Osteoblast (primary cell): Measurements from ENCODE around the gene LCLAT1. TPM values are rescaled to one million over a fixed set of nuclear protein-coding genes. Genes with fewer than 3 reads are reported as not detected.
A peak's percentile ranks its signal among the peaks of the same experiment; 100 is the strongest.

ENCODE experiments used
- DNase-seq: peaks from one replicate; pipeline ENCODE4 v3.0.0; 2011; ENCODE audit warnings: low spot score, mixed read lengths; ENCODE audit not compliant: insufficient read length; ENCODE audit errors: missing footprints
- H2AFZ ChIP-seq: 2 replicates; pipeline ENCODE4 v1.6.0; 2011; ENCODE audit warnings: mild to moderate bottlenecking, low read length
- H3K27ac ChIP-seq: 2 replicates; pipeline ENCODE4 v1.5.1; 2011; ENCODE audit warnings: mild to moderate bottlenecking, low read depth, low read length, moderate library complexity
- H3K27me3 ChIP-seq: 2 replicates; pipeline ENCODE4 v1.6.0; 2012; ENCODE audit warnings: mild to moderate bottlenecking, control low read depth, inconsistent platforms, low read length, moderate library complexity; ENCODE audit not compliant: insufficient read depth
- H3K36me3 ChIP-seq: 2 replicates; pipeline ENCODE4 v1.5.1; 2011; ENCODE audit warnings: mild to moderate bottlenecking, low read length, control low read depth, moderate library complexity; ENCODE audit not compliant: insufficient read depth
- H3K4me1 ChIP-seq: 2 replicates; pipeline ENCODE4 v1.5.1; 2011; ENCODE audit warnings: mild to moderate bottlenecking, low read length, control low read depth, moderate library complexity; ENCODE audit not compliant: insufficient read depth
- H3K4me2 ChIP-seq: 2 replicates; pipeline ENCODE4 v1.6.0; 2011; ENCODE audit warnings: mild to moderate bottlenecking, low read length; ENCODE audit not compliant: insufficient read depth
- H3K4me3 ChIP-seq: fragments of 200-600 bp; sonication (generic); 3 replicates; pipeline ENCODE4 v1.5.1; 2012; ENCODE audit warnings: mild to moderate bottlenecking, low read length, inconsistent platforms; ENCODE audit not compliant: insufficient read depth
- H3K79me2 ChIP-seq: 2 replicates; pipeline ENCODE4 v1.6.0; 2012; ENCODE audit warnings: mild to moderate bottlenecking, low read length, control low read depth, inconsistent platforms; ENCODE audit not compliant: insufficient read depth
- H3K9me3 ChIP-seq: 2 replicates; pipeline ENCODE4 v1.5.1; 2011; ENCODE audit warnings: low read depth, low read length, control low read depth
- H4K20me1 ChIP-seq: 2 replicates; pipeline ENCODE4 v1.6.0; 2012; ENCODE audit warnings: mild to moderate bottlenecking, low read length, control low read depth; ENCODE audit not compliant: insufficient read depth
- CTCF ChIP-seq: IDR thresholded peaks from 2 replicates; pipeline ENCODE4 v1.5.1; 2011; ENCODE audit warnings: mild to moderate bottlenecking, low read depth, low read length, moderate library complexity; ENCODE audit errors: extremely low read depth
- total RNA-seq: library from RNA; depleted of rRNA; stranded (reverse); fragments of >200 nt; gene quantifications from 2 replicates; pipeline ENCODE4 v1.2.3, GENCODE V29; 2012

Gene LCLAT1
- total RNA-seq, 1 donor: 29.7 TPM

GRCh38 chr2:30514134-30514847 lies 67.2 kb downstream of the LCLAT1 start:
- H3K4me1 ChIP-seq: peaks cover 19% of the 10 kb centered on the region
- no peak overlapping the region for H3K27ac ChIP-seq
- peaks cover 32% of the 10 kb centered on the region for H3K79me2 ChIP-seq
- no peaks in the 10 kb centered on the region for H3K36me3 ChIP-seq
- no peaks in the 10 kb centered on the region for H3K9me3 ChIP-seq
- H4K20me1 ChIP-seq: peaks cover 12% of the 10 kb centered on the region
- no peak overlapping the region for H3K4me2 ChIP-seq
- TF ChIP-seq CTCF: no peak
- no peak overlapping the region for H3K4me3 ChIP-seq
- H2AFZ ChIP-seq: no peak overlapping the region
- H3K27me3 ChIP-seq: no peaks in the 10 kb centered on the region
- peak; percentile 62 for DNase-seq

GRCh38 chr2:30514848-30515435 lies 67.9 kb downstream of the LCLAT1 start:
- H3K4me3 ChIP-seq: no peak overlapping the region
- H3K79me2 ChIP-seq: peaks cover 28% of the 10 kb centered on the region
- peak; percentile 66 for DNase-seq
- H3K4me1 ChIP-seq: peaks cover 19% of the 10 kb centered on the region
- H3K4me2 ChIP-seq: no peak overlapping the region
- TF ChIP-seq CTCF: no peak
- no peaks in the 10 kb centered on the region for H3K36me3 ChIP-seq
- peaks cover 12% of the 10 kb centered on the region for H4K20me1 ChIP-seq
- no peak overlapping the region for H2AFZ ChIP-seq
- H3K27me3 ChIP-seq: no peaks in the 10 kb centered on the region
- H3K9me3 ChIP-seq: no peaks in the 10 kb centered on the region
- H3K27ac ChIP-seq: no peak overlapping the region

- Histone ChIP-seq H3K4me2 (no peak overlapping the region), H3K27me3 (no peaks in the 10 kb centered on the region), H2AFZ (no peak overlapping the region), H3K79me2 (peaks cover 25% of the 10 kb centered on the region), H3K4me1 (peaks cover 15% of the 10 kb centered on the region), H3K27ac (no peak overlapping the region), H3K4me3 (no peak overlapping the region), H4K20me1 (peaks cover 12% of the 10 kb centered on the region), H3K36me3 (no peaks in the 10 kb centered on the region), H3K9me3 (no peaks in the 10 kb centered on the region)
- DNase-seq: no peak
- TF ChIP-seq CTCF: no peak
Observed at GRCh38 chr2:30516166-30516565, 69.1 kb downstream of the LCLAT1 start.

- H3K79me2 ChIP-seq: peaks cover 9% of the 10 kb centered on the region
- no peak overlapping the region for H2AFZ ChIP-seq
- peaks cover 4% of the 10 kb centered on the region for H3K4me1 ChIP-seq
- no peaks in the 10 kb centered on the region for H3K9me3 ChIP-seq
- no peak overlapping the region for H3K4me3 ChIP-seq
- no peaks in the 10 kb centered on the region for H4K20me1 ChIP-seq
- no peaks in the 10 kb centered on the region for H3K36me3 ChIP-seq
- no peak for TF ChIP-seq CTCF
- DNase-seq: no peak
- no peak overlapping the region for H3K27ac ChIP-seq
- no peak overlapping the region for H3K4me2 ChIP-seq
- H3K27me3 ChIP-seq: no peaks in the 10 kb centered on the region
Observed at GRCh38 chr2:30519796-30520195, 72.8 kb downstream of the LCLAT1 start.
